DMS53 (cell line): ENCODE measurements around the gene HHAT.
A peak's percentile ranks its signal among the peaks of the same experiment; 100 is the strongest.

ENCODE experiments used
- DNase-seq: peaks from one replicate; lab custom pipeline; 2025; lab: John Stamatoyannopoulos, UW

The HHAT gene

DNA sequence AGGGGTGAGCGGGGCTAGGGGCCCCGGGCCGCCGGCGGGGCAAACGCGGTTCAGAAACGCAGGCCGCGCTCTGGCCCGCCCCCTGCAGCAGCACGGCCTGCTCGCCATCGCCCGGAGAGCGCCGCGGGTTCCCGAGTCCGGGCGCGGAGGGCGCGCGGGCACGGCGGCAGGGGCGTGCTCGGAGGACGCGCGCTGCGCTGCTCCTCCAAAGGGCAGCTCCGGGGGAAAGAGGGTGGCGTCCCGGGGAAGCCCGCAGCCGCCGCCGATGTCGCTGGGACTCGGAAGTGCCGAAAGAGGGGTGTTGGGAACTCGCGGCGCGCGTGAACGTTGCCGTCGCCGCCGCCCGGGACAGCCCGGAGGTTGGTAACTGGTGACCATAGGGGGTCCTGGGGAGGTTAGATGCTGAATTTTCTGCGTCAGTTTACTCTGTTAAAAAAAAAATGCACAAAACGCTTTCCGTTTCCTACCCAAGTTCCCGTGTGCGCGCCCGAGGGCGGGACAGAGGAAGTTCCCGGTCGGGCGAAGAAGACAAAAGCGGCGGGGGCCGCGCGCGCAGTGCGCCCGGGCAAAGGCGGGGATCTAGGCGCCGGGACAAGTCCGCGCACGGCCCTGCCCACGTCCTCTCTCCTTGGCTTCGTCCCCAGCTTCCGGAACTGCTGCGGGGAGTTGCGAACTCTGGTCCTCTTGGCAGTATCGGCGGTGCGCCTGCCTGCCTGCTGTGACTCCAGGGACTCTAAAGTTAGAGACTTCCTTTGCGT, at the start of gene HHAT:
HHAT (plus strand) TSS at position 157 of the 758 bp plus-strand sequence. CDS start 20,074 bp downstream, outside the sequence.
- DNase-seq, result peak; percentile 96

DNA sequence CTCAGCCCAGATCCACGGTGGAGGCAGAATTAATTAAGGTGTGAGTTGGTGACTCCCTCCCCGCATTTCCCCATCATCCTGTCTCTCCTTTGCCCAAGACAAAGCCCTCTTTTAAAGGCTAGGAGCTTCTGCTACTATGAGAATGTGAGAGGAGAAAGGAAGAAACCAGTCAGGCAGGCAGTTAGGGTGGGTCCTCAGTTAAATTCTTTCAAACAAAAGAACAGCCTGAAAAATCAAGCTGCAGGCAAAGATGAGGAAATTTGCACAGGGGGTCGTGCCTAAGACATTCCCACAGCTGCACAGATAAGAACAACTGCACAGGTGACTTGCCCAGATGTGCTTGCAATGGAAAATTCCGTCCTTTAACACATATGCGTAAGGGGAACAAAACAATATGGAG, 48.5 kb upstream of the HHAT start:
- no peak for DNase-seq

DNA sequence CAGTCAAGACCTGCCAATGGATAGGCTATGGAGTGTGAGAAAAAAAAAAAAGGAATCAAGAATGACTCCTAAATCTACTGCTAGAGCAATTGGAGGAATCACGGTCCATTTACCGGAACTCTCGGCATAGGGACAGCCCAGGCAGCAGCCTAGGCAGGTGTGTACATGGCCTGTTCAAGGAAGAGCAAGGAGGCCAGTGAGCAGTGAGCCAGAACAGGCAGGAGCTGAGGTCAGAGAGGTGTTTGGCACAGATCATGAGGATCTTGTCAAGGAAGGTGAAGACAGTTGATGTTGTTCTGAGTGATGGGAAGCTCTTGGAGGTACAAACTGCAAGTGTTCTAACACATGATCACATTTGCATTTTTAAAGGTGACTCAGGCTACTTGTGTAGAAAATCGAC, 40.6 kb upstream of the HHAT start:
- peak; percentile 50 for DNase-seq

DNA sequence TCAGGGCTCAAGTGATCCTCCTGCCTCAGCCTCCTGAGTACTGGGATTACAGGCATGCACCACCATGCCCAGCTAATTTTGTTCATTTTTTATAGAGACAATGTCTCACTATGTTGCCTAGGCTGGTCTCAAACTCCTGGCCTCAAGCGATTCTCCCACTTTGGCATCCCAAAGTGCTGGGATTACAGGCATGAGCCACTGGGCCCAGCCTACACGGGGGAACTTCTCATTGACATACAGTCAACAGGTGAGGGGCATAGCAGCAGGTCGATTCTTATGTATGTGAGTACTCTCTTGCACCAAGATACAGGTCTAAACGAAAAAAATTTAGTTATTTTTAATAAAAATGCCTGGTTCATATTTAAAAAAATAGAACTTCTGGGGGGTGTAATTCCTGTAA, 39.5 kb upstream of the HHAT start:
- no peak for DNase-seq

DNA sequence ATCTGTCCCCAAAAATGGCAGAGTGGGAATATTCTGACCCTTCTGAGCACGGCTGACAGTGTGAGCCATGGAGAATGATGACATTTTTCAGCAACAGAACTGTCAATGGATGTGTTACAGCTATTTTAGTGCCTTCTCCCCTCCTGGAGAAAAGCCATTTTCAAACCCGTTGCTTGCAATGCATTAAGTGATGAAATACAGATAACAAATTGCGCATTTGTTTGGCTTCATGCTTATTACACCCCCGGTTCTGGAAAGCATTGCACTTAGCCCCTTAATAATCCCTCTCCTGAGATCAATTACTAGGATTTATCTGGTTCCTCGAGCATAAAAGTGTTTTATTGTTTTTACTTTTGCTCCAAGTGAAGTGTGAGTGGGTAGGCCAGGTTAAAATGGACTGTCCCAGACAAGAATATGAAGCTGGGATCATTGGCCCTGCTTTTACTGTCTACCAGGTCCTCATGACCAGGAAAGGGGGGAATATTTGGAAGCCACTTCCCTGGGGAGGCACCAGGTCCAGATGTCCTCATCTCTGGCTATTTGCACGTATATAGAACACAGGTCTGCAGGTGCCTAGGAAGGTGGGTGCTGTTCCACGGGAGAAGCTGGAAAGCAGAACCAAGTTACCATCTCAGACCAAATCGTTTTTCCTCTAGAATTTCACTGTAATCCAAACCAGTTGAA, 37.5 kb upstream of the HHAT start:
- no peak for DNase-seq

DNA sequence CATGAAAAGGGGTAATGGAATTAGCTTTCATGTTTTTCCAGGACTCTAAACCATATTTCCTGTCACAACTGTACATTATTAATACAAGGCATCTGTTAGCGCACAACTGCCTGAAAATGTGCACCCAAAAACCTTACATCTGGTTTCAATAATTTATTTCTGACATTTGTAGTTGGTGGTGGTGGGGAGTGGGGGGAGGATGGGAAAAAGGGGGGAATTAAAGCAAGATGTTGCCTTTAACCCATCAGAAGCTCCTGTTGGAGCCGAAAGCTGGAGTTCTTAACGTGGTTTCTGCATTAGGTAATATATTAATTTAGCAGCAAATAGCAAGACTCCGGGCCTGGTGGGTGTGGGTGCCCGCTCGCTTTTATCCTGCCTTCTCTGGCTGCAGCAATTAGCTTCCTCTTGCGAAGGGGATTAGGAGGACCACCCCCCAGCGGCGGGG, 36.9 kb upstream of the HHAT start:
- DNase-seq, result peak; percentile 47

DNA sequence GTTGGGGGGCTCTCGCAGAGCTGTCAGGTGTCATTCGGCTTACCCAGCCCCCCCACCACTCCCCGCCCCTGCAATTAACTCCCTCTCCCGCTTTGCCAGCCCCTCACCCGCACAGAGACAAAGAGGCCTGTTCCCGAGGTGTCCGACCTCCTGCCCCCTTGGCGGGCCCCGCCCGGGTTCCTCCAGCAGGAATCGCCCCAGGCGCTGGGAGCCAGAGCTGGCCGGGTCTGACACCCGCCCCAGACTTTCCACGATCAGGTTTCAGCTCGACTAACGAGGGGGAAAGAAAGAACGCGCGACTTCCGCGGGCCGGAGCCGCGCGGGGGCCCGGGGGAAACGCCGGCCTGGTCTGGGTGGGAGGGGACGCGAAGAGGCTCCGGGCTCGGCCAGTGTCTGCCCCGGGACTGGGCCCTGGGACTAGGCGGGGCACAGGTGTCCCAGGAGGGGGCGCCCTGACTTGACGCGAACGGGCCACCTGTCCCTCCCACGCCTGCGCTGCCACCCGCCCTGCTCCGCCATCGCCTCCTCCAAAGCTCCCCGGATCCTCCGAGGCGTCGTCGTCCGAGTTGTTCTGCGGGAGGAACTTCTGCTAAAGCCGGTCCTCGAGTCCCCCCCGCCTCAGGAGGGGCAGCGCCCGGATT, 36.4 kb upstream of the HHAT start:
- DNase-seq, result peak; percentile 93

DNA sequence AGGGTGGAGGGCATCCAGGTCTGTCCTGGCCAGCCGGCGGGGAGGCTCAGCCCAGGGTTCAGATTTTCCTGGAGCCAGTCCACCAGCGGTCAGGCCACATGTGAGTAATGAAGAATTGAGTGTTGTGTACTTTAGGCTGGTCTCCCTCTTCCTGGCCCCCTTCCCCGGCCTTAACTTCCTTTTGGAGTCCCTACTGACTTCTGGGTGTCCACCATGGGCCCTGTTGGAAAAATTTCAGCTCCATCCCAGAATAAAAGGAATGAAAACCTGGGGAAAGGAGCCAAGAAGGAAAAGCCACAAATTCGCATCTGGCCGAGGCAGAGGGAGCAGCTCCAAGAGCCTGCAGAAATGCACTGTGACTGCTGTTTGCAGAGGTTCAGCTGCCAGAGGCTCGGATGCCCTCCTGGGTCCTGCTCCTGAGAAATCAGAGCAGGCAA, 35.5 kb upstream of the HHAT start:
- DNase-seq, result peak; percentile 36

GRCh38 chr1:210294999-210295745, 33.5 kb upstream of the HHAT start:
- DNase-seq, result peak; percentile 41

- DNase-seq, result no peak
These were observed 32.0 kb upstream of the HHAT start for GRCh38 chr1:210296682-210297081.

DNA sequence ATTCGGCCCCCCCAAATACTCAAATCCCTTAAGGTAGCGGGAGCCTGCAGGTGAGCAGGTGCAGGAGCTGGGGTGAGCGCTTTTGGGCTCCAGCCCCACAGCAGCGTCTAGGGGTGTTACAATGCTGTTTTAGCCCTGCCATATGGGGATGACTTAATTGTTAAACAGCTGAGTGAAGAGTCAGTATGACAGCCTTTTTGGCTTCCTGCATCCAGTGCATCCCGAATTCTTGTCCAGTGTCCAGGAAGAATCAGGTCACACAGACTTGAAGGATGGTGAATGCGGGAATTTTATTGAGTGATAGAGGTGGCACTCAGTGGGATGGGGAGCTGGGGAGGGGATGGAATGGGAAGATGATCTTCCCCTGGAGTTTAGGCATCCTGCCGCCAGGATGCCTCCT, 30.4 kb upstream of the HHAT start:
- no peak for DNase-seq

DNA sequence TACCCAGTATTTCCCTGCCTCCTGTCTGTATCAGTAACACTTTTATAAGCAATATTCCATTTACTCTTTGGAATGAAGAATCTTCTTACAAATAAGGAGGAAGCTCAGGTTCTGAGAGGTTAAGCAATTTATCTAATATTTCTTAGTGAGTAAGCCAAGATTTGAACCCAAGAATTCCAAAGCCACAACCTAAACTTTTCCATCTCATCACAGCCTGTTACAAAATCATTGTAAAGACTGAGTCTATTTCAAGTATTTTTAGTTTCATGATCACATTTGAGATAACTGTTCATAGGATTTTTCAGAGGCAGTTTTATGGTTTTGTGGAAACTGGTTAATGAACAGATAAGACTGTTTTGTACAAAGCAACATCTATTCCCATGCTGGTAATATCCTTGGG, 29.8 kb upstream of the HHAT start:
- DNase-seq, result no peak

DNA sequence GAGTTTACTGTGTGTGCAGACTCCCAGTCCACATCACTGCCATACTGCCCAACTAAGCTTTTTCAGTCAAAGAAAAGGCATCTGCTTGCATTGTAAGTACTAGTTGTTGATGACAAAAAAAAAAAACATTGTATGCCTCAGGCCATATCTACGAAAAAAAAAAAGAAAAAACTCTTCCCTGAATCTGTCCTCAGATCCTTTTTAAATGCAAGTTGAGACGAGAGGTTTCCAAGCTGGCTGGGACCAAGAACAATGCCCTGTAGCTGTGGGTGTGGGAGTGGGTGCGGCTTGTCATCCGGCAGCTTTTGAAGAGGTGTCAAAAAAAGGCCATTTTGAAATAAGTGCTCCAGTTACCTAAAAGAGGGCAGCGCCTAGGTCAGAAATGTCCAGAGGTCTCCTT, 29.2 kb upstream of the HHAT start:
- no peak for DNase-seq

DNA sequence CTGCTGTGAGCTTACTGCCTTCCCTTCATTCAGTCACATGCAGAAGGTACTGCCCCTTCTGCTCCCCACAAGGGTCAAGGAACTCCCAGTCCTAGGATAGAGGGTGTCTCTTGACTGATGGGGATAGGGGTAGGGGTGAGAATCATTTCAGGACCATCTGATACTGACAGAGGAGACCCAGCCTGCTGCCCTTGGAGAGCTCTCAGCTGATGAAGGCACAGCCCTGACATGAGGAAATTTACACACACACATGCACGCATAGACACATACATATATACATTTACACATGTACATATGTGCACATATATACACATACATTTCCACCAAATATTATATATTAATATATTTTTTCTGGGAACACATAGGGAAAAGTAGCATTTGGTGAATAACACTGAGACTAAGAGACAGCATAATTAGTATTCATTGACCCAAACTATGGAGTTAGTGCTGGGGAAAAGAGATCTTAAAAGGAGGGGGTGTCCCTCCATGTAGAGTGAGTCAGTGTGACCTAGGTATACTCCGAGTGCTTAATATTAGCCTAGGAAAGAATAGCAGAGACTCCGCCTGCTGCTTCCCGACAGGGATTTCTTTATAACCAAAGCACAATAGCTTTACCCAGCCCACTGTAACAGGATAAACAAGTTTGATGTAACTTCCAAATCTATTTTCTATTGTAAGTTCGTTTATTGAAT, 27.6 kb upstream of the HHAT start:
- DNase-seq, result no peak

GRCh38 chr1:210301615-210302000, 27.1 kb upstream of the HHAT start:
- DNase-seq, result no peak

DNA sequence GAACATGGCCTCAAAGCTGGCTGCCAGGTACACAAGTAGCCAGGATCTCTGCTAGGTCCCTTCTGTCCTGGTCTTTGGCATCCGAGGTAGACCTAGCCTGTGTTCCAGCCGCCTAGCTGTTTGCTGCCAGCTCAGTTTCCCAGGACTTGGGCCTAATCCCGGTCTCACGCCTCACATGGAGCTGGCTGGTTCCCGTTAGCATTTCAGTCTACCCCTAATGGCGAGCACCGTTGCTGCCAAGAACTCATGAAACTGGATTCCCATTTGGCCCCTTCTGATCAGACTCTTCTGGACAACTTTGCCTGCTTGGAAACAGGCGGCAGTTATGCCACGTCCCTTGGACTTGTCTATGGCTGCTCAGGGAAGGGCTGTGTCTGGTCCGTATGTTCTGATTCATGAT, 26.2 kb upstream of the HHAT start:
- DNase-seq, result no peak

DNA sequence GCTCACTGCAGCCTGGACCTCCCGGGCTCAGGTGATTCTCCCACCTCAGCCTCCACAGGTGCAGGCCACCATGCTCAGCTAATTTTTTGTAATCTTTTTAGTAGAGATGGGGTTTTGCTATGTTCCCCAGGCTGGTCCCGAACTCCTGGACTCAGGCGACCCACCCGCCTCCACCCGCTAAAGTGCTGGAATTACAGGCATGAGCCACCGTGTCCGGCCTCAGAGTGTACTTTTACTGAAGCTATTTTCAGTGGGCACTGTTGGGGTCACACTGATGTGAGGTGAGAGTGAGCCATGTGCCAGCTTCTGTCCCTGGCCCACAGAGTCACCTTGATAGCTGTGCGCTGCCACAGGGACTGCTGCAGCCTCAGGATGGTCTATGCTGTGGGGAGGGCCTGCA, 25.3 kb upstream of the HHAT start:
- DNase-seq, result no peak

- DNase-seq, result no peak
These were observed 18.0 kb upstream of the HHAT start for GRCh38 chr1:210310562-210311153.

- peak; percentile 39 for DNase-seq
These were observed 16.8 kb upstream of the HHAT start for GRCh38 chr1:210311726-210312493.

- DNase-seq, result no peak
These were observed 15.6 kb upstream of the HHAT start for GRCh38 chr1:210313046-210313595.
